ENCODE results near the gene HOXB4. TPM values are rescaled to one million over a fixed set of nuclear protein-coding genes. Genes with fewer than 3 reads are reported as not detected.

Gene HOXB4
- total RNA-seq, result 6.2 and 8.9 TPM in 2 replicates
- polyA plus RNA-seq, result 3.4 and 3.8 TPM in 2 replicates
- polyA plus RNA-seq (2012), result 4.5 and 5.6 TPM in 2 replicates
- polyA minus RNA-seq (ENCODE audit: low replicate concordance), result 3.8 and 5.0 TPM in 2 replicates

GRCh38 chr17:48577946-48578615 is at the start of gene HOXB4:
TSS of gene HOXB4 (minus strand) at chr17:48578350. CDS start at chr17:48578319, 31 bp downstream.
- Histone ChIP-seq H3K4me2 (ENCODE audit: extremely low read depth, insufficient read depth, low read length) (peak within 1 kb of the TSS; percentile 99), H2AFZ (ENCODE audit: low read length) (no peak within 1 kb of the TSS), H3K36me3 (ENCODE audit: control insufficient read depth, insufficient read depth, low read length) (peaks cover 4% of the 10 kb centered on the region), H3K79me2 (ENCODE audit: control insufficient read depth, insufficient read depth, low read length) (peaks cover 99% of the 10 kb centered on the region), H3K27me3 (ENCODE audit: control insufficient read depth, insufficient read depth, low read length) (no peaks in the 10 kb centered on the region), H3K9me3 (ENCODE audit: control insufficient read depth, insufficient read depth, low read depth, low read length) (no peaks in the 10 kb centered on the region), H4K20me1 (ENCODE audit: control insufficient read depth, extremely low read depth, insufficient read depth, low read length) (no peaks in the 10 kb centered on the region), H3K4me3 (replicated peaks in 1 of 4; ENCODE audit: control extremely low read depth in 1 of 4, insufficient read depth in 1 of 4, low read depth in 3 of 4, low read length in 4 of 4) (peak within 1 kb of the TSS; percentile 80 to 98 (median 86)), H3K4me1 (ENCODE audit: control insufficient read depth, extremely low read depth, insufficient read depth, low read length) (peaks cover 8% of the 10 kb centered on the region), H3K9ac (ENCODE audit: insufficient read depth, low read length) (peak within 1 kb of the TSS; percentile 73), H3K27ac (ENCODE audit: insufficient read depth, low read length) (peak within 1 kb of the TSS; percentile 98)
- TF ChIP-seq CTCF (conservative IDR thresholded peaks at IDR 0.05 in 1 of 2, IDR thresholded peaks at IDR 0.05 in 1 of 2; ENCODE audit: low read depth in 1 of 2, low read length in 2 of 2) (no peak), EZH2 (IDR thresholded peaks at IDR 0.05; ENCODE audit: low read length, missing control alignments) (no peak)
- peak; percentile 86 to 92 for DNase-seq (ENCODE audit: low read depth in 2 of 2)

- Histone ChIP-seq H3K9ac (ENCODE audit: insufficient read depth, low read length) (no peak overlapping the region), H3K79me2 (ENCODE audit: control insufficient read depth, insufficient read depth, low read length) (no peaks in the 10 kb centered on the region), H3K4me3 (replicated peaks in 1 of 4; ENCODE audit: control extremely low read depth in 1 of 4, insufficient read depth in 1 of 4, low read depth in 3 of 4, low read length in 4 of 4) (no peak overlapping the region), H3K9me3 (ENCODE audit: control insufficient read depth, insufficient read depth, low read depth, low read length) (no peaks in the 10 kb centered on the region), H3K27ac (ENCODE audit: insufficient read depth, low read length) (no peak overlapping the region), H3K4me2 (ENCODE audit: extremely low read depth, insufficient read depth, low read length) (no peak overlapping the region), H3K27me3 (ENCODE audit: control insufficient read depth, insufficient read depth, low read length) (peaks cover 99% of the 10 kb centered on the region), H3K4me1 (ENCODE audit: control insufficient read depth, extremely low read depth, insufficient read depth, low read length) (peaks cover 4% of the 10 kb centered on the region), H3K36me3 (ENCODE audit: control insufficient read depth, insufficient read depth, low read length) (no peaks in the 10 kb centered on the region), H2AFZ (ENCODE audit: low read length) (no peak overlapping the region), H4K20me1 (ENCODE audit: control insufficient read depth, extremely low read depth, insufficient read depth, low read length) (peaks cover 2% of the 10 kb centered on the region)
- no peak for DNase-seq (ENCODE audit: low read depth in 2 of 2)
- TF ChIP-seq EZH2 (IDR thresholded peaks at IDR 0.05; ENCODE audit: low read length, missing control alignments) (peak; percentile 49), CTCF (conservative IDR thresholded peaks at IDR 0.05 in 1 of 2, IDR thresholded peaks at IDR 0.05 in 1 of 2; ENCODE audit: low read depth in 1 of 2, low read length in 2 of 2) (no peak)
Observed at GRCh38 chr17:48627118-48627597, 49.0 kb upstream of the HOXB4 start.

GRCh38 chr17:48626245-48627117 is 48.3 kb upstream of the HOXB4 start, which contains the start of gene HOXB9:
TSS of gene HOXB9 (minus strand) at chr17:48626358. CDS start at chr17:48626269, 89 bp downstream.
- peak in 1 of 2 donors; percentile 15 for DNase-seq (ENCODE audit: low read depth in 2 of 2)
- H3K9ac ChIP-seq (ENCODE audit: insufficient read depth, low read length), result no peak within 1 kb of the TSS

More at GRCh38 chr17:48626245-48627117, 48.3 kb upstream of the HOXB4 start, which contains the start of gene HOXB9:
- Histone ChIP-seq H3K27me3 (ENCODE audit: control insufficient read depth, insufficient read depth, low read length) (peaks cover 99% of the 10 kb centered on the region), H3K27ac (ENCODE audit: insufficient read depth, low read length) (no peak within 1 kb of the TSS), H3K79me2 (ENCODE audit: control insufficient read depth, insufficient read depth, low read length) (no peaks in the 10 kb centered on the region), H3K36me3 (ENCODE audit: control insufficient read depth, insufficient read depth, low read length) (no peaks in the 10 kb centered on the region), H3K4me3 (replicated peaks in 1 of 4; ENCODE audit: control extremely low read depth in 1 of 4, insufficient read depth in 1 of 4, low read depth in 3 of 4, low read length in 4 of 4) (peak within 1 kb of the TSS; percentile 27 to 48 (median 34)), H4K20me1 (ENCODE audit: control insufficient read depth, extremely low read depth, insufficient read depth, low read length) (peaks cover 2% of the 10 kb centered on the region), H2AFZ (ENCODE audit: low read length) (no peak within 1 kb of the TSS), H3K4me2 (ENCODE audit: extremely low read depth, insufficient read depth, low read length) (peak within 1 kb of the TSS; percentile 84), H3K9me3 (ENCODE audit: control insufficient read depth, insufficient read depth, low read depth, low read length) (no peaks in the 10 kb centered on the region), H3K4me1 (ENCODE audit: control insufficient read depth, extremely low read depth, insufficient read depth, low read length) (peaks cover 4% of the 10 kb centered on the region)
- TF ChIP-seq CTCF (conservative IDR thresholded peaks at IDR 0.05 in 1 of 2, IDR thresholded peaks at IDR 0.05 in 1 of 2; ENCODE audit: low read depth in 1 of 2, low read length in 2 of 2), result no peak
- peak; percentile 84 for TF ChIP-seq EZH2 (IDR thresholded peaks at IDR 0.05; ENCODE audit: low read length, missing control alignments)
